ENCODE data around the gene WASF3. TPM values are rescaled to one million over a fixed set of nuclear protein-coding genes. Genes with fewer than 3 reads are reported as not detected.

Gene WASF3
- total RNA-seq, 3 donors from 2014 or later (not counting 1 experiment from before 2014, with no cell fraction given), result 0.61 TPM; not detected in 2

Other genes with a start within 250 kb of the WASF3 start
- not detected for gene GPR12, start 203.1 kb downstream of the WASF3 start, total RNA-seq

Measured in natural killer cell (primary cell).